Ovary (tissue), 9 donors: ENCODE results near the gene SSR4. TPM values are rescaled to one million over a fixed set of nuclear protein-coding genes. Genes with fewer than 3 reads are reported as not detected.

Experiments
- DNase-seq, 5 donors: peaks; one replicate each; pipeline ENCODE4 v3.0.0-alpha.2; 2019 to 2020
- H3K27ac ChIP-seq, 2 donors: fragments of 200-600 bp; one replicate each; pipeline versions ENCODE4 v1.5.1 to v1.8.0; 2019 to 2022
- H3K27me3 ChIP-seq: fragments of 200-600 bp; one replicate; pipeline ENCODE4 v1.8.0; 2022
- H3K36me3 ChIP-seq: fragments of 200-600 bp; sonication (generic); one replicate; pipeline ENCODE4 v1.5.1; 2019
- H3K4me1 ChIP-seq: one replicate; pipeline ENCODE4 v1.8.1; 2013; ENCODE audit warnings: mild to moderate bottlenecking, moderate library complexity; ENCODE audit not compliant: insufficient read depth
- H3K4me3 ChIP-seq: fragments of 200-600 bp; sonication (generic); one replicate; pipeline ENCODE4 v1.5.1; 2017
- H3K9me3 ChIP-seq, 2 donors: fragments of 200-600 bp in 1 of 2; sonication (generic) in 1 of 2; one replicate each; pipeline versions ENCODE4 v1.5.1 to v1.8.1; 2013 to 2019; ENCODE audit warnings: mild to moderate bottlenecking in 1 of 2, moderate library complexity in 1 of 2
- EP300 ChIP-seq: sonication (generic); formaldehyde crosslinking; IDR thresholded peaks from one replicate; pipeline ENCODE4 v1.6.1; 2017; ENCODE audit warnings: antibody characterized with exemption
- POLR2A ChIP-seq: fragments of 450-650 bp; IDR thresholded peaks from one replicate; pipeline ENCODE4 v1.6.1; 2017; ENCODE audit warnings: antibody characterized with exemption, mild to moderate bottlenecking, moderate library complexity
- WGBS, 3 donors: extraction: QIAGEN DNeasy Blood & Tissue Kit in 1 of 3; methylation state at CpG; one replicate each; pipeline versions ENCODE4 v1.1.5 to v1.1.7; 2013 to 2017; 5-methylcytosine and 5-hydroxymethylcytosine counted together
- intact Hi-C, 4 donors: fragments of 100-400 bp; cut with DNase I; formaldehyde crosslinking; loops; one replicate each; pipeline versions ENCODE4 v1.11.0 to v1.15.1; 2022 to 2023
- polyA plus RNA-seq, 2 donors: library from polyadenylated mRNA; stranded (reverse); fragments of 200-250 nt in 1 of 2; fragments of 350-450 nt in 1 of 2; fragmentation: Illumina TruSeq in 1 of 2; extraction: RNeasy Lipid Tissue Mini Kit (QIAGEN cat#74804) in 1 of 2; gene quantifications; one replicate each; pipeline ENCODE4 v1.2.3, GENCODE V29; 2013 to 2014
- total RNA-seq, 7 donors: library from RNA; depleted of rRNA in 2 of 7; stranded (reverse); fragments of >200 nt in 2 of 7; fragmentation: NEBNext Ultra II Directional in 3 of 7; extraction: Animal tissue kit (Norgen Biotek cat#: 25700) in 3 of 7; gene quantifications; one replicate each; pipeline versions ENCODE4 v1.1.0 to v1.2.4, GENCODE V29; 2016 to 2023
- TF ChIP-seq, protein P1 (sequence below), 3 donors: fragments of 450-650 bp in 2 of 3; fragments of 200-600 bp in 1 of 3; IDR thresholded peaks; one replicate each; pipeline versions ENCODE4 v1.5.1 to v1.8.0; 2016 to 2022; ENCODE audit warnings: antibody characterized with exemption in 3 of 3, mild to moderate bottlenecking in 1 of 3
- donor health status: DM: no; HTN: no; CAD: no; lungs with moderate emphysema.
- donor health status: DM: no; HTN: no; CAD: no.
- donor health status: Bipolar disorder and iron deficiency.
- donor health status: DM: yes; HTN: yes; CAD: no.
- donor health status: DM: no; HTN: no; CAD: no.
- donor health status: DM: yes; HTN: yes; CAD: no.

Gene SSR4
- total and polyA plus RNA-seq, 9 donors: 120 to 261 (median 155) TPM

DNA sequence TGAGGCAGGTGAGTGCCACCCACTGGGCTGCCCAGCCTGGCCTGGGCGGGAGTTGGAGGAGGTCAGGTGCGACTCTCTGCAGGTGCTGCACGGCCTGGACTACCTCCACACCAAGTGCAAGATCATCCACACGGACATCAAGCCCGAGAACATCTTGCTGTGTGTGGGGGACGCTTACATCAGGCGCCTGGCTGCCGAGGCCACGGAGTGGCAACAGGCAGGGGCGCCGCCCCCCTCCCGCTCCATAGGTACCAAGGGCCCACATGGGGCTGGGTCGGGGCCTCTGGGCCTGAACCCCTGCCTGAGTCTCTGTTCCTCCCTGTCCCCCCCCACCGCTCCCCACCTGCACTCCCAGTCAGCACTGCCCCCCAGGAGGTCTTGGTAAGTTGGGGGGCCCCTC lies 11.6 kb upstream of the SSR4 start:
- H3K4me3 ChIP-seq: no peak overlapping the region
- no peak overlapping the region for H3K27ac ChIP-seq
- WGBS, 3 donors: 90 to 97% (median 90%) methylated on average over 9 to 14 of the region's 14 CpGs
- no peaks in the 10 kb centered on the region for H3K9me3 ChIP-seq
- TF ChIP-seq, protein P1, sequence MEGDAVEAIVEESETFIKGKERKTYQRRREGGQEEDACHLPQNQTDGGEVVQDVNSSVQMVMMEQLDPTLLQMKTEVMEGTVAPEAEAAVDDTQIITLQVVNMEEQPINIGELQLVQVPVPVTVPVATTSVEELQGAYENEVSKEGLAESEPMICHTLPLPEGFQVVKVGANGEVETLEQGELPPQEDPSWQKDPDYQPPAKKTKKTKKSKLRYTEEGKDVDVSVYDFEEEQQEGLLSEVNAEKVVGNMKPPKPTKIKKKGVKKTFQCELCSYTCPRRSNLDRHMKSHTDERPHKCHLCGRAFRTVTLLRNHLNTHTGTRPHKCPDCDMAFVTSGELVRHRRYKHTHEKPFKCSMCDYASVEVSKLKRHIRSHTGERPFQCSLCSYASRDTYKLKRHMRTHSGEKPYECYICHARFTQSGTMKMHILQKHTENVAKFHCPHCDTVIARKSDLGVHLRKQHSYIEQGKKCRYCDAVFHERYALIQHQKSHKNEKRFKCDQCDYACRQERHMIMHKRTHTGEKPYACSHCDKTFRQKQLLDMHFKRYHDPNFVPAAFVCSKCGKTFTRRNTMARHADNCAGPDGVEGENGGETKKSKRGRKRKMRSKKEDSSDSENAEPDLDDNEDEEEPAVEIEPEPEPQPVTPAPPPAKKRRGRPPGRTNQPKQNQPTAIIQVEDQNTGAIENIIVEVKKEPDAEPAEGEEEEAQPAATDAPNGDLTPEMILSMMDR (IDR thresholded peaks at IDR 0.05): no peak
- no peak for TF ChIP-seq POLR2A
- TF ChIP-seq EP300: no peak
- H3K36me3 ChIP-seq: no peaks in the 10 kb centered on the region
- no peaks in the 10 kb centered on the region for H3K4me1 ChIP-seq
- no peaks in the 10 kb centered on the region for H3K27me3 ChIP-seq
- intact Hi-C loops: no loop called here
- no peak for DNase-seq

DNA sequence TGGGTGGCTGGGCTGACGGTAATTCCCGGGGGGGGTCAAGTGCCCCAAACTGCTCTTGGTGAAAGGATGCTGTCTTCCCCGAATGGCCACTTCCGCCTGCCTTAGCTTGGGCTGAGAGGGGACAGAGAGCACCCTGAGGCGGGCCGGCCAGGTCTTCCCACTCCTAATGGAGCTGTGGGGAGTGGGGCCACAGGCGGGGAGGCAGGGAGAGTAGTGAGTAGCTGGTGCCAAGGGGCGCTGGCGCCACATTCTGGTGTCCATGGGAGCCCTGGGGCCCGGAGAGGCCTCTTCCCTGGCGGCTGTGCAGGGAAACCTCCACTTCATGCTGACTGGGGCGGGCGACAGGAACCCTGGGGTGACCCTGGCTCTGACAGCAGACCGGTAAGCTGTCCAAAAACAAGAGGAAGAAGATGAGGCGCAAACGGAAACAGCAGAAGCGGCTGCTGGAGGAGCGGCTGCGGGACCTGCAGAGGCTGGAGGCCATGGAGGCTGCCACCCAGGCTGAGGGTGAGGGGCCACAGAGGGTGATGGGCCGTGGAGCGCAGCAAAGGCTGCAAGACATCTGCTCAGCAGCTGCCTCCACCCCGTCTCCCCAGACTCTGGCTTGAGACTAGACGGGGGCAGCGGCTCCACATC lies 11.0 kb upstream of the SSR4 start:
- no peak for DNase-seq
- H3K36me3 ChIP-seq: no peaks in the 10 kb centered on the region
- no peak overlapping the region for H3K4me3 ChIP-seq
- no peaks in the 10 kb centered on the region for H3K9me3 ChIP-seq
- TF ChIP-seq EP300 (no peak), POLR2A (no peak)
- TF ChIP-seq, protein P1 (IDR thresholded peaks at IDR 0.05): no peak
- H3K4me1 ChIP-seq: no peaks in the 10 kb centered on the region
- intact Hi-C loops: no loop called here
- H3K27ac ChIP-seq: no peak overlapping the region
- H3K27me3 ChIP-seq: no peaks in the 10 kb centered on the region
- 74 to 80% (median 80%) methylated on average over 24 of the region's 24 CpGs for WGBS, 3 donors

DNA sequence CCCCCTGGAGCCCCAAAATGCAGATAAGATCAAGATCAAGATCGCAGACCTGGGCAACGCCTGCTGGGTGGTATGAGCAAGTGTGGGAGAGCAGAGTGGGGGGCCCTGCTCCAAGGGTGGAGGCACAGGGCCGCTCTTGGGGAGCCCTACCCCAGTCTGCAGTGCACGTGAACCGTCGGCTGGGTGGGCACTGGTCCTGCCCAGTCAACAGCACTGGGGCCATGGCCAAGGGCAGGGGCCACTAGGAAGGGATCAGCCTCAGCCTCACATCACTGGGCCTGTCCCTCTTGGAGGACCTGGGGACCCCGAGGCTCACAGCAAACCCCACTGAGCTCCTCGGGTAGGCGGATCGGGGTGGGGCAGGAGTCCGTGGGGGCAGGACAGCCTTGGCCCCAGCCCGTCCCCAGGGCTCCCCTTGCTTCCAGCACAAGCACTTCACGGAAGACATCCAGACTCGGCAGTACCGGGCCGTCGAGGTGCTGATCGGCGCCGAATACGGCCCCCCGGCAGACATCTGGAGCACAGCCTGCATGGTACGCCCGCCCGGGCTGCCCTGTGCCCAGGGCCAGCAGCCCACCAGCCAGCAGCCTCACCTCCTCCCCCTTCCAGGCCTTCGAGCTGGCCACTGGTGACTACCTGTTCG lies 10.0 kb upstream of the SSR4 start:
- TF ChIP-seq POLR2A (no peak), EP300 (no peak)
- TF ChIP-seq, protein P1 (IDR thresholded peaks at IDR 0.05): no peak
- Histone ChIP-seq H3K27me3 (no peaks in the 10 kb centered on the region), H3K9me3 (no peaks in the 10 kb centered on the region), H3K36me3 (no peaks in the 10 kb centered on the region), H3K4me3 (no peak overlapping the region), H3K27ac (no peak overlapping the region), H3K4me1 (no peaks in the 10 kb centered on the region)
- DNase-seq: no peak
- 85 to 90% (median 86%) methylated on average over 24 to 27 of the region's 27 CpGs for whole genome bisulfite sequencing, 3 donors
- intact Hi-C loops: no loop called here

DNA sequence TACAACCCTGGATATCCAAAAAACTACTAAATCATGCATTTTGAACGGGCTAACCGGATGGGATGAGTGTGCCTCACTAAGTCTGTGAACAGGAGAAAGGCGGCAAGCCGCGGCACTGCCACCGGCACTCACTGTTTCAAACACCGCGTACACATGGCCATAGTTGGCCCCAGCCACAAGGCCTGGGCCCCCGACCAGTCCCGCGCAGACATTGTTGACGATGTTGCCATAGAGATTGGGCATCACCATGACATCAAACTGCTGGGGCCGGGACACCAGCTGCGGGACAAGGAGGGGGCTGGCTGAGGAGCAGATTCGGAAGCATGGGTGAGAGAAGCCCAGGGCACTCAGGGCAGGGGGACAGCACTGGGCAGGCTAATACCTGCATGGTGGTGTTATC lies 7.8 kb upstream of the SSR4 start:
- H3K4me1 ChIP-seq: no peaks in the 10 kb centered on the region
- H3K27ac ChIP-seq: no peak overlapping the region
- intact Hi-C loops: no loop called here
- TF ChIP-seq EP300: no peak
- TF ChIP-seq, protein P1 (IDR thresholded peaks at IDR 0.05): no peak
- no peak for TF ChIP-seq POLR2A
- no peaks in the 10 kb centered on the region for H3K9me3 ChIP-seq
- no peaks in the 10 kb centered on the region for H3K36me3 ChIP-seq
- no peaks in the 10 kb centered on the region for H3K27me3 ChIP-seq
- DNase-seq: no peak
- WGBS, 3 donors: 84 to 88% (median 85%) methylated on average over 15 of the region's 15 CpGs
- H3K4me3 ChIP-seq: no peak overlapping the region
